Sigmoid colon (tissue), 7 donors: ENCODE measurements around the gene ABCC8. TPM values are rescaled to one million over a fixed set of nuclear protein-coding genes. Genes with fewer than 3 reads are reported as not detected.

ENCODE experiments used
- DNase-seq: peaks from one replicate; pipeline ENCODE4 v3.0.0-alpha.2; 2019
- H3K27ac ChIP-seq, 4 donors: fragments of 200-600 bp; sonication (generic); one replicate each; pipeline ENCODE4 v1.5.1; 2016 to 2019; ENCODE audit warnings: mild to moderate bottlenecking in 1 of 4
- H3K27me3 ChIP-seq, 3 donors: fragments of 200-600 bp; sonication (generic); one replicate each; pipeline ENCODE4 v1.5.1; 2019; ENCODE audit warnings: mild to moderate bottlenecking in 1 of 3
- H3K36me3 ChIP-seq, 4 donors: fragments of 200-600 bp; sonication (generic); one replicate each; pipeline ENCODE4 v1.5.1; 2016 to 2019
- H3K4me1 ChIP-seq, 4 donors: fragments of 200-600 bp; sonication (generic); one replicate each; pipeline ENCODE4 v1.5.1; 2017 to 2019
- H3K4me3 ChIP-seq, 4 donors: fragments of 200-600 bp; sonication (generic); one replicate each; pipeline ENCODE4 v1.5.1; 2017 to 2019; ENCODE audit warnings: mild to moderate bottlenecking in 2 of 4, moderate library complexity in 1 of 4
- H3K9me3 ChIP-seq, 4 donors: fragments of 200-600 bp in 3 of 4; sonication (generic) in 3 of 4; one replicate each; pipeline versions ENCODE4 v1.5.1 to v1.6.1; 2013 to 2019
- CTCF ChIP-seq, 4 experiments: fragments of 450-650 bp in 3 of 4; fragments of 200-600 bp in 1 of 4; IDR thresholded peaks; one replicate each; pipeline ENCODE4 v1.5.1; 2016 to 2019; ENCODE audit warnings: antibody characterized with exemption in 4 of 4, mild to moderate bottlenecking in 3 of 4, moderate library complexity in 2 of 4
- EP300 ChIP-seq, 4 donors: sonication (generic); formaldehyde crosslinking; IDR thresholded peaks; one replicate each; pipeline ENCODE4 v1.6.1; 2017; ENCODE audit warnings: antibody characterized with exemption in 4 of 4
- POLR2A ChIP-seq, 2 donors: fragments of 450-650 bp; IDR thresholded peaks; one replicate each; pipeline ENCODE4 v1.6.1; 2016; ENCODE audit warnings: antibody characterized with exemption in 2 of 2, mild to moderate bottlenecking in 2 of 2, moderate library complexity in 2 of 2
- POLR2AphosphoS5 ChIP-seq, 4 donors: sonication (generic); formaldehyde crosslinking; IDR thresholded peaks; one replicate each; pipeline ENCODE4 v1.6.1; 2017; ENCODE audit warnings: antibody characterized with exemption in 4 of 4
- whole genome bisulfite sequencing, 2 donors: extraction: QIAGEN DNeasy Blood & Tissue Kit; methylation state at CpG; one replicate each; pipeline ENCODE4 v1.1.7; 2013; 5-methylcytosine and 5-hydroxymethylcytosine counted together
- intact Hi-C: fragments of 100-400 bp; cut with DNase I; formaldehyde crosslinking; loops from one replicate; pipeline ENCODE4 v1.15.1; 2023
- polyA plus RNA-seq, 3 donors: library from polyadenylated mRNA; stranded (reverse); fragments of 200-250 nt; gene quantifications; one replicate each; pipeline ENCODE4 v1.2.3, GENCODE V29; 2013
- total RNA-seq, 4 donors: library from RNA; depleted of rRNA; stranded (reverse); fragments of >200 nt; gene quantifications; one replicate each; pipeline ENCODE4 v1.1.0, GENCODE V29; 2016
- donor health status: healthy with polysubstance abuse.
- donor health status: Bipolar disorder and iron deficiency.
- donor health status: healthy.

ABCC8 gene
- total and polyA plus RNA-seq, 7 donors: 0.23 to 9.7 (median 2.6) TPM

DNA sequence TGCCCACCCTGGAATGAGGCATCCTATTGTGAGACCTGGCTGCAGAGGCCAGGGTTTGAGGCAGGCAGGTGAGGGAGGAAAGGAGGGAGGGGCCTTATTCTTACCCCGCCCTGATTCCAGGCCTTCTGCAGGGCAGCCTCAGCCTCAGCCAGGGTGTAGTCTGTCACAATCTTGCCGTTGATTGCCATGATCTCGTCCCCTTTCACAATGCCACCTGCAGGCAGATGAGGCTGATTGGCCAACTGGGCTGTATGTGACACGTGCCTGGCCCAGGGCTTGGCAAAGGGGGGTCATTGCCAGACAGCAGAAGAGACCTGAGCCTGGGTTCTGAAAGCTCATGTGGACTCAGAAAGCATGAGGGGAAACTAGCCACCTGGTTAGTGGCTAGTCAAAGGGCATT is 21.4 kb upstream of the ABCC8 start:
- Histone ChIP-seq H3K36me3 (no peaks in the 10 kb centered on the region), H3K9me3 (no peaks in the 10 kb centered on the region), H3K27me3 (no peaks in the 10 kb centered on the region), H3K4me3 (no peak overlapping the region), H3K4me1 (no peaks in the 10 kb centered on the region), H3K27ac (no peak overlapping the region)
- no peak for DNase-seq
- intact Hi-C loops: no loop called here
- WGBS, 2 donors: 25 to 51% methylated on average over 4 of the region's 4 CpGs
- TF ChIP-seq CTCF (IDR thresholded peaks at IDR 0.05) (no peak), POLR2AphosphoS5 (IDR thresholded peaks at IDR 0.05) (no peak), POLR2A (IDR thresholded peaks at IDR 0.05) (no peak), EP300 (IDR thresholded peaks at IDR 0.05) (no peak)

GRCh38 chr11:17496406-17496805 is 19.8 kb upstream of the ABCC8 start:
- H3K27ac ChIP-seq: no peak overlapping the region
- intact Hi-C loops: no loop called here
- DNase-seq: no peak
- no peaks in the 10 kb centered on the region for H3K36me3 ChIP-seq
- no peak overlapping the region for H3K4me3 ChIP-seq
- no peak for TF ChIP-seq POLR2AphosphoS5 (IDR thresholded peaks at IDR 0.05)
- no peak for TF ChIP-seq CTCF (IDR thresholded peaks at IDR 0.05)
- TF ChIP-seq POLR2A (IDR thresholded peaks at IDR 0.05): no peak
- TF ChIP-seq EP300 (IDR thresholded peaks at IDR 0.05): no peak
- H3K9me3 ChIP-seq: no peaks in the 10 kb centered on the region
- H3K4me1 ChIP-seq: no peaks in the 10 kb centered on the region
- H3K27me3 ChIP-seq: peaks cover 0 to 6% (median 0%) of the 10 kb centered on the region in 3 donors
- WGBS, 2 donors: 79 to 81% methylated on average over 7 of the region's 7 CpGs

GRCh38 chr11:17494019-17494418 is 17.4 kb upstream of the ABCC8 start:
- no peak for DNase-seq
- peaks cover 0 to 6% (median 0%) of the 10 kb centered on the region in 3 donors for H3K27me3 ChIP-seq
- H3K4me1 ChIP-seq: peaks cover 0 to 9% (median 0%) of the 10 kb centered on the region in 4 donors
- intact Hi-C loops: no loop called here
- no peak overlapping the region for H3K27ac ChIP-seq
- H3K4me3 ChIP-seq: no peak overlapping the region
- H3K36me3 ChIP-seq: no peaks in the 10 kb centered on the region
- H3K9me3 ChIP-seq: no peaks in the 10 kb centered on the region
- no peak for TF ChIP-seq POLR2AphosphoS5 (IDR thresholded peaks at IDR 0.05)
- TF ChIP-seq POLR2A (IDR thresholded peaks at IDR 0.05): no peak
- no peak for TF ChIP-seq EP300 (IDR thresholded peaks at IDR 0.05)
- TF ChIP-seq CTCF (IDR thresholded peaks at IDR 0.05): no peak
- 74 to 75% methylated on average over 6 of the region's 6 CpGs for whole genome bisulfite sequencing, 2 donors

DNA sequence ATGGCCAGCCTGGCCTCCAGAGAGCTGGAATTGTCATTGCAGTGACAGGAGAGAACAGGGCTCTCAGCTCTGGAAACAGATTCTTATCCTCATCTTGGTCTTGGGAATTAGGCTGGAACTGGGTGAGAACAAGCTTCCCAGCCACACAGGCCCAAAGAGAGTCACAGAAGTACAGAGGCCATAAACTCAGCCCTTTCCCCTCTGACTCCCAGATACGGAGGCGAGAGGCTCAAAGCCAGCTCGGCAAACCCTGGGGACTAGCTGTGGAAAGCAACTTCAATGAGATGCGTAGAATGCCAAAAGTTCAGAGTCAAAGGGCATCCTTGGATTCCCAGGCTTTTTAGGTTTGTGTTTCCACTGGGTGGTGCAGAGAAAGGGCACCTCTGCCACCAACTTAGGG is 14.3 kb upstream of the ABCC8 start:
- Histone ChIP-seq H3K27me3 (peaks cover 0 to 6% (median 0%) of the 10 kb centered on the region in 3 donors), H3K4me3 (no peak overlapping the region), H3K4me1 (peaks cover 0 to 9% (median 0%) of the 10 kb centered on the region in 4 donors), H3K9me3 (no peaks in the 10 kb centered on the region), H3K36me3 (no peaks in the 10 kb centered on the region), H3K27ac (no peak overlapping the region)
- no peak for DNase-seq
- WGBS, 2 donors: 85 to 91% methylated on average over 4 of the region's 4 CpGs
- TF ChIP-seq POLR2AphosphoS5 (IDR thresholded peaks at IDR 0.05) (no peak), CTCF (IDR thresholded peaks at IDR 0.05) (no peak), POLR2A (IDR thresholded peaks at IDR 0.05) (no peak), EP300 (IDR thresholded peaks at IDR 0.05) (no peak)
- intact Hi-C loops: no loop called here

- DNase-seq: no peak
- no peak for TF ChIP-seq POLR2AphosphoS5 (IDR thresholded peaks at IDR 0.05)
- TF ChIP-seq EP300 (IDR thresholded peaks at IDR 0.05): no peak
- TF ChIP-seq POLR2A (IDR thresholded peaks at IDR 0.05): no peak
- no peak for TF ChIP-seq CTCF (IDR thresholded peaks at IDR 0.05)
- H3K27me3 ChIP-seq: peaks cover 0 to 6% (median 0%) of the 10 kb centered on the region in 3 donors
- H3K27ac ChIP-seq: no peak overlapping the region
- WGBS, 2 donors: 81 to 93% methylated on average over 6 of the region's 6 CpGs
- intact Hi-C loops: no loop called here
- peaks cover 0 to 9% (median 0%) of the 10 kb centered on the region in 4 donors for H3K4me1 ChIP-seq
- H3K4me3 ChIP-seq: no peak overlapping the region
- H3K9me3 ChIP-seq: no peaks in the 10 kb centered on the region
- H3K36me3 ChIP-seq: no peaks in the 10 kb centered on the region
Measured at GRCh38 chr11:17490232-17490631, 13.6 kb upstream of the ABCC8 start.
